Endothelial cell of umbilical vein (primary cell): ENCODE measurements around the gene CLBA1. TPM values are rescaled to one million over a fixed set of nuclear protein-coding genes. Genes with fewer than 3 reads are reported as not detected.

Source experiments
- BruUV-seq: library from RNA; stranded (reverse); fragments of 400-500 nt; replicated peaks from 2 replicates; lab custom pipeline; 2021; lab: Mats Ljungman, UMichigan
- CTCF ChIA-PET: fragments of 300-600, 350-600 bp; sonication (Branson Sonifier 250); formaldehyde crosslinking; loops from one replicate; lab custom pipeline; 2021; ENCODE audit warnings: antibody characterized with exemption, inconsistent platforms; lab: Charles Lee
- POLR2A ChIA-PET: fragments of 300-600, 350-600 bp; sonication (Branson Sonifier 250); formaldehyde crosslinking; loops from one replicate; lab custom pipeline; 2021; ENCODE audit warnings: antibody characterized with exemption, inconsistent platforms; lab: Charles Lee
- DNase-seq: peaks from one replicate; pipeline ENCODE4 v3.0.0-alpha.2; 2011; ENCODE audit warnings: low read depth, low spot score
- FAIRE-seq: peaks from 2 replicates; lab custom pipeline; 2011; peaks lifted over from hg19 to GRCh38; lab: Jason Lieb, UNC
- H2AFZ ChIP-seq: 2 replicates; pipeline ENCODE4 v1.6.0; 2012; ENCODE audit warnings: low read depth, low read length, control low read depth, inconsistent platforms
- H3K27ac ChIP-seq: 2 replicates; pipeline ENCODE4 v1.5.1; 2011; ENCODE audit warnings: low read depth, mild to moderate bottlenecking, control low read depth, low read length, moderate library complexity; ENCODE audit not compliant: insufficient read depth
- H3K27me3 ChIP-seq, 2 experiments: 2 replicates each; pipeline versions ENCODE4 v1.6.0 to v1.6.1; 2011; ENCODE audit warnings: low read length in 2 of 2, mixed read lengths in 1 of 2; ENCODE audit not compliant: control insufficient read depth in 2 of 2, insufficient read depth in 2 of 2
- H3K36me3 ChIP-seq, 2 experiments: 2 replicates in 1 of 2; 3 replicates in 1 of 2; pipeline ENCODE4 v1.5.1; 2011; ENCODE audit warnings: low read length in 2 of 2, mild to moderate bottlenecking in 1 of 2, moderate library complexity in 1 of 2; ENCODE audit not compliant: control insufficient read depth in 2 of 2, insufficient read depth in 2 of 2; ENCODE audit errors: extremely low read depth in 1 of 2
- H3K4me1 ChIP-seq: 3 replicates; pipeline ENCODE4 v1.5.1; 2011; ENCODE audit warnings: mild to moderate bottlenecking, low read length; ENCODE audit not compliant: control insufficient read depth, insufficient read depth; ENCODE audit errors: extremely low read depth
- H3K4me2 ChIP-seq: 2 replicates; pipeline ENCODE4 v1.6.1; 2011; ENCODE audit warnings: low read length, control low read depth, mixed read lengths; ENCODE audit not compliant: insufficient read depth
- H3K4me3 ChIP-seq, 3 experiments: fragments of 200-600 bp in 1 of 3; sonication (generic), shearing (Covaris generic) in 1 of 3; replicated peaks in 1 of 3; 2 replicates each; pipeline ENCODE4 v1.5.1; 2011 to 2016; ENCODE audit warnings: control low read depth in 3 of 3, low read length in 3 of 3, mild to moderate bottlenecking in 2 of 3, inconsistent platforms in 1 of 3, low read depth in 1 of 3, moderate library complexity in 1 of 3; ENCODE audit not compliant: insufficient read depth in 1 of 3
- H3K79me2 ChIP-seq: 2 replicates; pipeline ENCODE4 v1.6.0; 2012; ENCODE audit warnings: low read length, inconsistent platforms; ENCODE audit not compliant: control insufficient read depth, insufficient read depth
- H3K9ac ChIP-seq: replicated peaks from 2 replicates; pipeline ENCODE3; 2011; ENCODE audit warnings: low read length, control low read depth; ENCODE audit not compliant: insufficient read depth; ENCODE audit errors: extremely low read depth
- H3K9me1 ChIP-seq: replicated peaks from 3 replicates; pipeline ENCODE4 v1.6.0; 2011; ENCODE audit warnings: mild to moderate bottlenecking, low read length; ENCODE audit not compliant: control insufficient read depth, insufficient read depth; ENCODE audit errors: extremely low read depth
- H3K9me3 ChIP-seq: replicated peaks from 2 replicates; pipeline ENCODE4 v1.5.1; 2012; ENCODE audit warnings: low read length, inconsistent platforms; ENCODE audit not compliant: control insufficient read depth, insufficient read depth
- H4K20me1 ChIP-seq: replicated peaks from 2 replicates; pipeline ENCODE3; 2011; ENCODE audit warnings: mild to moderate bottlenecking, low read length; ENCODE audit not compliant: control insufficient read depth, insufficient read depth; ENCODE audit errors: extremely low read depth
- EZH2 ChIP-seq: IDR thresholded peaks from 2 replicates; pipeline ENCODE4 v1.6.1; 2012; ENCODE audit warnings: borderline replicate concordance, low read depth, mild to moderate bottlenecking, moderate library complexity, low read length, inconsistent platforms; ENCODE audit not compliant: severe bottlenecking
- FOS ChIP-seq: IDR thresholded peaks from 2 replicates; pipeline ENCODE4 v1.6.1; 2011; ENCODE audit warnings: mild to moderate bottlenecking, low read length, moderate library complexity, borderline replicate concordance; ENCODE audit not compliant: insufficient read depth
- GATA2 ChIP-seq: IDR thresholded peaks from 2 replicates; pipeline ENCODE4 v1.7.0; 2011; ENCODE audit warnings: low read depth, mild to moderate bottlenecking, moderate library complexity, mixed read lengths, low read length; ENCODE audit not compliant: insufficient read length, insufficient read depth
- JUN ChIP-seq: IDR thresholded peaks from 2 replicates; pipeline ENCODE4 v1.6.1; 2011; ENCODE audit warnings: borderline replicate concordance, low read depth; ENCODE audit not compliant: insufficient read length, insufficient read depth
- MYC ChIP-seq: IDR thresholded peaks from one replicate; pipeline ENCODE4 v1.6.1; 2011; ENCODE audit warnings: mild to moderate bottlenecking, low read depth, low read length
- POLR2A ChIP-seq: IDR thresholded peaks from 2 replicates; pipeline ENCODE4 v1.6.1; 2012; ENCODE audit warnings: low read depth, mild to moderate bottlenecking, control low read depth, low read length
- POLR2AphosphoS5 ChIP-seq: IDR thresholded peaks from 2 replicates; pipeline ENCODE4 v1.6.1; 2012; ENCODE audit warnings: low read depth, mild to moderate bottlenecking, control low read depth, low read length, moderate library complexity; ENCODE audit not compliant: insufficient read depth
- dilution Hi-C: fragments of 300-500 bp; cut with MboI; formaldehyde crosslinking; loops from one replicate; pipeline ENCODE4 v1.15.0; 2019; ENCODE audit warnings: low sequenced_read_pairs; ENCODE audit not compliant: extremely low pct_ligation_motif_present
- intact Hi-C: fragments of 100-400 bp; cut with micrococcal nuclease; formaldehyde crosslinking; loops from one replicate; pipeline ENCODE4 v1.10.0; 2022
- polyA plus RNA-seq, 4 experiments: library from polyadenylated mRNA; depleted of rRNA in 3 of 4; stranded (reverse) in 3 of 4; unstranded in 1 of 4; fragments of >200 nt; gene quantifications; 2 replicates each; pipeline versions ENCODE4 v1.2.1 to v1.2.3, GENCODE V29; 2011 to 2012; ENCODE audit warnings: missing spikeins in 1 of 4
- total RNA-seq: library from RNA; stranded (reverse); gene quantifications from 2 replicates; pipeline ENCODE4 v1.2.3, GENCODE V29; 2021
- TF ChIP-seq, protein P1 (sequence below): IDR thresholded peaks from 2 replicates; pipeline ENCODE4 v1.6.1; 2011; ENCODE audit not compliant: insufficient read depth, insufficient read length
- TF ChIP-seq, protein P2 (sequence below), 2 donors: IDR thresholded peaks; 1 replicate in 1 of 2; 2 replicates in 1 of 2; pipeline ENCODE4 v1.5.1; 2011; ENCODE audit warnings: low read length in 2 of 2, mild to moderate bottlenecking in 2 of 2, moderate library complexity in 2 of 2, control low read depth in 1 of 2, inconsistent platforms in 1 of 2, low read depth in 1 of 2; ENCODE audit not compliant: insufficient read depth in 1 of 2; ENCODE audit errors: extremely low read depth in 1 of 2

Gene CLBA1
- total and polyA plus RNA-seq, 2 donors (not counting 3 experiments of a cell fraction or from before 2014, with no cell fraction given), result 5.2 to 5.3 TPM

DNA sequence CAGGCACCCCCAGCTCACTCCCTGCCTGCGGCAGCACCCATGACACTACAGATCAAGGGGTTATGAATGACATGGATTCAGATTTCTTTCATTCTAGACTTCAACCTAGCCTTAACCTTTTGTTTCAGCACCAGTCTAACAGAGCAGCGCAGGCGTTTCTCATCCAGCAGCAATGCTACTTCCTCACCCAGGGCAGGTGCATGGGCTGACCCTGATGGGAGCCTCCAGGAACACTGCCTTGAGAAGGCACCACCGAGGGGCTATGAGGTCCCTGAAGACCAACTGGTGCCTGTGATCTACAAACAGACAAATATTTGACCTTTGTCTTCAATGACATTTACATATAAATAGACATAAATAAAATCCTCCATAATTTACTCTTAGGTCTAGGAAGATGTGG is 24.5 kb downstream of the CLBA1 start:
- H3K36me3 ChIP-seq, result peaks cover 9 to 16% of the 10 kb centered on the region in 2 experiments
- no peak overlapping the region for H2AFZ ChIP-seq
- POLR2A ChIA-PET, result no interaction called here
- no peak overlapping the region for H3K4me2 ChIP-seq
- intact Hi-C loops, result no loop called here
- no peaks in the 10 kb centered on the region for H3K9me3 ChIP-seq
- H3K4me3 ChIP-seq, result no peak overlapping the region
- no peak overlapping the region for H3K27ac ChIP-seq
- TF ChIP-seq POLR2AphosphoS5 (no peak), GATA2 (no peak), JUN (no peak), EZH2 (no peak), FOS (no peak), MYC (no peak), POLR2A (no peak)
- TF ChIP-seq, protein P1, sequence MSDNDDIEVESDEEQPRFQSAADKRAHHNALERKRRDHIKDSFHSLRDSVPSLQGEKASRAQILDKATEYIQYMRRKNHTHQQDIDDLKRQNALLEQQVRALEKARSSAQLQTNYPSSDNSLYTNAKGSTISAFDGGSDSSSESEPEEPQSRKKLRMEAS, result no peak
- TF ChIP-seq, protein P2, sequence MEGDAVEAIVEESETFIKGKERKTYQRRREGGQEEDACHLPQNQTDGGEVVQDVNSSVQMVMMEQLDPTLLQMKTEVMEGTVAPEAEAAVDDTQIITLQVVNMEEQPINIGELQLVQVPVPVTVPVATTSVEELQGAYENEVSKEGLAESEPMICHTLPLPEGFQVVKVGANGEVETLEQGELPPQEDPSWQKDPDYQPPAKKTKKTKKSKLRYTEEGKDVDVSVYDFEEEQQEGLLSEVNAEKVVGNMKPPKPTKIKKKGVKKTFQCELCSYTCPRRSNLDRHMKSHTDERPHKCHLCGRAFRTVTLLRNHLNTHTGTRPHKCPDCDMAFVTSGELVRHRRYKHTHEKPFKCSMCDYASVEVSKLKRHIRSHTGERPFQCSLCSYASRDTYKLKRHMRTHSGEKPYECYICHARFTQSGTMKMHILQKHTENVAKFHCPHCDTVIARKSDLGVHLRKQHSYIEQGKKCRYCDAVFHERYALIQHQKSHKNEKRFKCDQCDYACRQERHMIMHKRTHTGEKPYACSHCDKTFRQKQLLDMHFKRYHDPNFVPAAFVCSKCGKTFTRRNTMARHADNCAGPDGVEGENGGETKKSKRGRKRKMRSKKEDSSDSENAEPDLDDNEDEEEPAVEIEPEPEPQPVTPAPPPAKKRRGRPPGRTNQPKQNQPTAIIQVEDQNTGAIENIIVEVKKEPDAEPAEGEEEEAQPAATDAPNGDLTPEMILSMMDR (IDR thresholded peaks at IDR 0.05; ENCODE audit: extremely low read depth in 1 of 2, insufficient read depth in 1 of 2, low read depth in 1 of 2, low read length in 2 of 2), result no peak
- FAIRE-seq, result no peak
- H3K79me2 ChIP-seq, result peaks cover 60% of the 10 kb centered on the region
- H3K9me1 ChIP-seq, result no peaks in the 10 kb centered on the region
- no peak for DNase-seq
- H4K20me1 ChIP-seq, result no peaks in the 10 kb centered on the region
- BruUV-seq, result TSS peak; percentile 9
- H3K4me1 ChIP-seq, result peaks cover 7% of the 10 kb centered on the region
- H3K27me3 ChIP-seq, result no peaks in the 10 kb centered on the region
- dilution Hi-C loops, result no loop called here
- CTCF ChIA-PET, result no interaction called here
- no peak overlapping the region for H3K9ac ChIP-seq
